OCI-LY1 (cell line): Measurements from ENCODE around the gene PARD3B.

Experiments used
- H2AFZ ChIP-seq: fragments of 200-600 bp; sonication (generic), shearing (Covaris generic); 2 replicates; pipeline ENCODE4 v1.6.0; 2014; ENCODE audit warnings: antibody characterized with exemption, mild to moderate bottlenecking, low read length
- H3F3A ChIP-seq: fragments of 200-600 bp; sonication (generic), shearing (Covaris generic); 2 replicates; pipeline ENCODE4 v1.6.0; 2014; ENCODE audit warnings: mild to moderate bottlenecking, antibody characterized with exemption, low read length, moderate library complexity; ENCODE audit not compliant: insufficient read depth
- H3K27ac ChIP-seq: fragments of 200-600 bp; sonication (generic); 2 replicates; pipeline ENCODE4 v1.5.1; 2014; ENCODE audit warnings: low read length, mixed run types, mild to moderate bottlenecking, low read depth; ENCODE audit not compliant: poor library complexity, severe bottlenecking
- H3K27me3 ChIP-seq: fragments of 200-600 bp; sonication (generic); 2 replicates; pipeline ENCODE4 v1.6.0; 2014; ENCODE audit warnings: antibody characterized with exemption, mild to moderate bottlenecking, low read length, moderate library complexity; ENCODE audit not compliant: insufficient read depth
- H3K36me3 ChIP-seq: fragments of 200-600 bp; sonication (generic); 2 replicates; pipeline ENCODE4 v1.6.1; 2014; ENCODE audit warnings: mild to moderate bottlenecking, antibody characterized with exemption, low read length, moderate library complexity, mixed read lengths; ENCODE audit not compliant: insufficient read depth
- H3K4me1 ChIP-seq: fragments of 200-600 bp; sonication (generic); 2 replicates; pipeline ENCODE4 v1.5.1; 2014; ENCODE audit warnings: mild to moderate bottlenecking, low read length, moderate library complexity; ENCODE audit not compliant: insufficient read depth, severe bottlenecking
- H3K4me2 ChIP-seq: fragments of 200-600 bp; sonication (generic), shearing (Covaris generic); 2 replicates; pipeline ENCODE4 v1.6.1; 2014; ENCODE audit warnings: low read length
- H3K4me3 ChIP-seq: fragments of 200-600 bp; sonication (generic); 2 replicates; pipeline ENCODE4 v1.5.1; 2014; ENCODE audit warnings: low read length, low read depth, mild to moderate bottlenecking, mixed read lengths; ENCODE audit not compliant: poor library complexity, severe bottlenecking
- H3K79me2 ChIP-seq: fragments of 200-600 bp; shearing (Covaris generic); 2 replicates; pipeline ENCODE4 v1.6.1; 2016; ENCODE audit warnings: mixed run types, low read length, mixed read lengths; ENCODE audit not compliant: insufficient read depth
- H3K9ac ChIP-seq: fragments of 200-600 bp; sonication (generic), shearing (Covaris generic); 2 replicates; pipeline ENCODE4 v1.6.1; 2014; ENCODE audit warnings: mild to moderate bottlenecking, low read length, mixed read lengths
- H3K9me2 ChIP-seq: fragments of 200-600 bp; sonication (generic), shearing (Covaris generic); 2 replicates; pipeline ENCODE4 v1.6.1; 2014; ENCODE audit warnings: low read depth, mild to moderate bottlenecking, low read length, mixed read lengths
- H3K9me3 ChIP-seq: fragments of 200-600 bp; shearing (Covaris generic); 2 replicates; pipeline ENCODE4 v1.6.1; 2014; ENCODE audit warnings: low read length, mixed read lengths
- H4K20me1 ChIP-seq: fragments of 200-600 bp; sonication (generic), shearing (Covaris generic); 2 replicates; pipeline ENCODE4 v1.6.0; 2016; ENCODE audit warnings: mild to moderate bottlenecking, low read length; ENCODE audit not compliant: insufficient read depth
- CTCF ChIP-seq: fragments of 200-600 bp; sonication (generic), shearing (Covaris generic); IDR thresholded peaks from 2 replicates; pipeline ENCODE4 v1.5.1; 2017; ENCODE audit warnings: mild to moderate bottlenecking, antibody characterized with exemption, low read length, moderate library complexity, mixed read lengths
- EZH2 ChIP-seq: fragments of 200-600 bp; sonication (generic), shearing (Covaris generic); IDR thresholded peaks from 2 replicates; pipeline ENCODE4 v1.8.0; 2017; ENCODE audit warnings: borderline replicate concordance, mixed run types, mild to moderate bottlenecking, antibody characterized with exemption, low read length, moderate library complexity, mixed read lengths

Gene PARD3B

GRCh38 chr2:205500065-205500464, 954.8 kb downstream of the PARD3B start:
- Histone ChIP-seq H3K4me1 (no peaks in the 10 kb centered on the region), H2AFZ (no peak overlapping the region), H3K79me2 (no peaks in the 10 kb centered on the region), H3K27ac (no peak overlapping the region), H4K20me1 (no peaks in the 10 kb centered on the region), H3K4me2 (no peak overlapping the region), H3K9me2 (no peaks in the 10 kb centered on the region), H3K9ac (no peak overlapping the region), H3K9me3 (no peaks in the 10 kb centered on the region), H3K27me3 (no peaks in the 10 kb centered on the region), H3K4me3 (no peak overlapping the region), H3F3A (no peaks in the 10 kb centered on the region), H3K36me3 (no peaks in the 10 kb centered on the region)
- no peak for TF ChIP-seq EZH2

GRCh38 chr2:205500951-205501350, 955.7 kb downstream of the PARD3B start:
- Histone ChIP-seq H3K9me3 (no peaks in the 10 kb centered on the region), H3K36me3 (no peaks in the 10 kb centered on the region), H4K20me1 (no peaks in the 10 kb centered on the region), H3K9me2 (no peaks in the 10 kb centered on the region), H2AFZ (no peak overlapping the region), H3K4me2 (no peak overlapping the region), H3K9ac (no peak overlapping the region), H3K4me3 (no peak overlapping the region), H3K27me3 (no peaks in the 10 kb centered on the region), H3K79me2 (no peaks in the 10 kb centered on the region), H3K27ac (no peak overlapping the region), H3F3A (no peaks in the 10 kb centered on the region), H3K4me1 (no peaks in the 10 kb centered on the region)
- TF ChIP-seq CTCF: no peak
- TF ChIP-seq EZH2: no peak

GRCh38 chr2:205501826-205502225, 956.6 kb downstream of the PARD3B start:
- H2AFZ ChIP-seq: no peak overlapping the region
- H3K36me3 ChIP-seq: no peaks in the 10 kb centered on the region
- H3K4me3 ChIP-seq: no peak overlapping the region
- TF ChIP-seq CTCF (no peak), EZH2 (no peak)
- H3K27ac ChIP-seq: no peak overlapping the region
- H3K9me3 ChIP-seq: no peaks in the 10 kb centered on the region
- no peak overlapping the region for H3K4me2 ChIP-seq
- no peaks in the 10 kb centered on the region for H3K4me1 ChIP-seq
- H4K20me1 ChIP-seq: no peaks in the 10 kb centered on the region
- no peaks in the 10 kb centered on the region for H3K27me3 ChIP-seq
- no peak overlapping the region for H3K9ac ChIP-seq
- no peaks in the 10 kb centered on the region for H3F3A ChIP-seq
- H3K9me2 ChIP-seq: no peaks in the 10 kb centered on the region
- H3K79me2 ChIP-seq: no peaks in the 10 kb centered on the region

GRCh38 chr2:205505371-205505770, 960.1 kb downstream of the PARD3B start:
- no peaks in the 10 kb centered on the region for H3F3A ChIP-seq
- no peaks in the 10 kb centered on the region for H3K27me3 ChIP-seq
- H3K9me3 ChIP-seq: no peaks in the 10 kb centered on the region
- no peak overlapping the region for H3K4me2 ChIP-seq
- no peak overlapping the region for H3K9ac ChIP-seq
- H3K4me3 ChIP-seq: no peak overlapping the region
- H2AFZ ChIP-seq: no peak overlapping the region
- H3K27ac ChIP-seq: no peak overlapping the region
- TF ChIP-seq EZH2: no peak
- no peak for TF ChIP-seq CTCF
- no peaks in the 10 kb centered on the region for H4K20me1 ChIP-seq
- H3K4me1 ChIP-seq: no peaks in the 10 kb centered on the region
- H3K79me2 ChIP-seq: no peaks in the 10 kb centered on the region
- H3K36me3 ChIP-seq: no peaks in the 10 kb centered on the region
- no peaks in the 10 kb centered on the region for H3K9me2 ChIP-seq
